IPS-NIHi7 (cell line): ENCODE measurements around the gene DMBT1.
A peak's percentile ranks its signal among the peaks of the same experiment; 100 is the strongest.

ENCODE experiments used
- DNase-seq: peaks from one replicate; pipeline ENCODE4 v3.0.0; 2012; ENCODE audit warnings: mixed read lengths; ENCODE audit errors: extremely low spot score

DMBT1 gene

DNA sequence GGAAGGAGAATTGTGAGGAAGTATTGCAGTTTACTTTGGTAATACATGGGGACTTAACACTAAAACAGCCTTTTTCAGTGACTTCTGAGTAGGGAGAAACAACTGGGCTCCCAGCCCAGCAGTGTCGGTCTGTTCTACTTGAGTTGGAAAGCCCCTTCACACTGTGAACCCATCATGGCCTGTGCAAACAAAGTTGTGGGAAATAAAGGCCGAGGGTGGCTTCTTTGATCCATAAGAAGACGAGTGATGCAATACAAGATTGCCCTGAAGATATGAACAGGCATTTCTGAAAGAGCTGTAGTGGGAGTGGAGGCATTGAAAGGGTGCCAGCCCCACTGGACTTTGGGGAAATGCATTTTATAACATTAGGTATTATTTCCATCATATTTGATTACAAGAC is 110.8 kb downstream of the DMBT1 start:
- no peak for DNase-seq

DNA sequence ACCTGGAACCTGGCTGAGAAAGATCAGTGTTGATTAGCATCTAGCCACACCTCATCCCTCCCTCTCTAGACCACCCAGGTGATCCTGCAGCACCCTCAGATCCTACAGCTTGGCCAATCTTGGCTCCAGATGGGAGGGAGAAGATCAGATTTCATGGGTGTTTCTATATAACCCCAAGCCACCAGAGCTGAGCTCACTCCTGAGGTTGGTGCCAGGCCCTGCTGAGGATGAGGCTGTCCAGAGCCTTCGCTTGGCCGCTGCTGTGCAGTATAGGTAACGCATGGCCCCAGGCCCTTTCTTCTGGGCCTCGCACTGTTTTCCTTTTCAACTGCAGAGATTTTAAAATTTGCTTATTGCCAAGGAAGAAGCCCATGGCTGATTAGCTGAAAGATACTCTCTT is 112.1 kb downstream of the DMBT1 start:
- no peak for DNase-seq

DNA sequence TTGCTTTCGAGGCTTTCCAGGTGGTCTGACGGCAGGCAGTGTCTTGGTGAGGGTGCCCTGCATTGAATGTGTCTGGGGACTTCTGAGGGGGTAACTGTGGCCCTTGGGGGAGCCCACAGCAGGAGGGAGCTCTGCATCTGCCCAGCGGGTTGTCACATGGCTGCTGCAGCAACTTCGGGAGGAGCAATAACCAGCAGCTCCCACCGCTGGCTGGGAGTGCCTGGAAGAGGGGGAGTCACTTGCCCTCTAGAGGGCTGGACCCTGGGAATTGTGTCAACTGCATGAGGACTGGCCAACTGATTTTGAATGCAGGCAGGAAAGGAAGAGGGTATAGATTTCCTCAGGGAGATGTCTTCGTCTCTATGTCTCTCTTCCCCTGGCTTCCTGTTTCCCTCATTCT is 112.7 kb downstream of the DMBT1 start:
- DNase-seq = no peak

DNA sequence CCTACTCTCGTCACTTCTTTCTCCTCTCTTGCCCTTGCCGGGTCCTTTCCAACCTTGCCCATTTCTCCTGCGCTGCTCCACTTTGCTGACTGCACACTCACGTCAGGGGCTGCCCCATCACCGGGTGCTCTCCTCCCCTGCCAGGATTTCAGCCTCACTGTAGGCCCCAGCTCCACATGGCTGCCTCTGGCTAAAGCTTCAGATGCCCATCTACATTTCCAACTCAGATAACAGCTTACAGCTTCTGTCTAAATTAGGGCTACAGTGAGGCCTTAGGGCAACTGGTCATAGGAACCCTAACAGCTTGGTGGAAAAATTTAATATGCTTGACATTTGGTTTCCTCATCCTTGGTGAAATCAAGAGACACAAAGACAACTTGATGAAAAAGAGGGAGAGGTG is 113.2 kb downstream of the DMBT1 start:
- DNase-seq = no peak

DNA sequence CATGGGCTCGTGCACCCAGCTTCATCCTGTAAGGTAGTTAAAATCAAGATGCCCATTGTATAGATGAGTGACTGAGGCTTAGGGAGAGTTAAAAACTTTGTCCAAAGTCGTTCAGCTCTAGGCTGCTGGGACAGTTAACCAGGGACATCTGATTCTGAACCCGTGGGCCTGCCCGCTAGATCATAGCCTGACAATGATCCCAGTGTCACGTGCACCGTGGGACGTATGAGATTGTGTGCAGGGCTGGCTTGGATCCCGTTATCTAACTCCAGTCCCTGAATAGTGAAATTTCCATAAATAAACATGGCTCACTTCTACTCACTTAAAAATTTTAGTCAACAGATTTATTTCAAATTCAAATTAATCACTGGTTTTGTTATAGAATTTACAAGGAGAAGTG is 114.2 kb downstream of the DMBT1 start:
- DNase-seq = no peak

DNA sequence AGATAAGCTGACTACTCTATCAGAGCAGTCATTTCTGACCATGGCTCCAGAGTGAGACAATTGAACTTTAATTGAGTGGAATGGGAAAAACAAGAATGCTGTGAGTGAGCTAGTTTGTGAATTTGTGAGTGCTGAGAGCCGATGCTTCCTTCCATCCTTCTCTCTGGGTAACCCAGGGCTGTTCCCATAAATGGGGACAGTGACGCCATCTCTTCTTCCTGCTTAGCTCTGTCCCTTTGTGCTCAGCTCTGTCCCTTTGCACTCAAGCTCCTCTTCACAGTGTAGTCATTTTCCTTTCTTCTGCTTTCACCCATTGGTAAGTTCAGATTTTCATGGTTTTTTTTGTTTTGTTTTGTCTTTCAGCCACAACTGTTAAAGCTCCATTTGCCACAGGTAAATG is 114.7 kb downstream of the DMBT1 start:
- DNase-seq = no peak

DNA sequence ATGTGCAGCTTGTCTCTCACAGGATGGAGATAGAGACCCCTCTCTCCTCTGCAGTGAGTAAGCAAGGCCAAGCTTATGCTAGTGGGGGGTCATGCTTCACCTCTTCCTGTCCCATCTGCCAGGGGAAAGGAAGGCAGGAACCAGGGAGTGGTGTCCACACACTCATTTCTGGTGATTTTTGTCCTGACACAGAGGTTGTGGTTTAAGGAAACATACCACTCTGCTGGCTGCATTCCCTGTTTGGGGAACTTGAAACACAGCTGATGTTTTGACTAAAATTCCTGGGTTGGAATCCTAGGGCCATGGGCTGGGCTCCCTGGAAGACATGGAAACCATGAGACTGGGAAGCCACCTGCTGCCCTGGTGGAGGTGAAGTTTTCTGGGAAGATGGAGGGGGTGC is 117.7 kb downstream of the DMBT1 start:
- DNase-seq = no peak

DNA sequence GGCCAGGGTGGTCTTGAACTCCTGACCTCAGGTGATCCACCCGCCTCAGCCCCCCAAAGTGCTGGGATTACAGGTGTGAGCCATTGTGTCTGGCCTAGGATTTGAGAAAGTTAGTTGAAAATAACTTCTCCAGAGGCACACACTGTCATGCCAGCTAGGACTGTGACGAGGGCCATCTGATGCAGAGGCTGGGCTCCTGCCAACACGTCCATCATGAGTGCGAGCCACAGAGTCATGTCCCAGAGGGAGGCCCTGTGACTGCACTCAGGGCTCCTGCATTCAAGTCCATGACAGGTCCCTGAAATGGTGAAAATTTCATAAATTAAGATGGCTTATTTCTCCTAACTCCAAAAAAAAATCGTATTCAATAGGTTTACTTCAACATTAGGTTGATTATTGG is 122.0 kb downstream of the DMBT1 start:
- DNase-seq = no peak

DNA sequence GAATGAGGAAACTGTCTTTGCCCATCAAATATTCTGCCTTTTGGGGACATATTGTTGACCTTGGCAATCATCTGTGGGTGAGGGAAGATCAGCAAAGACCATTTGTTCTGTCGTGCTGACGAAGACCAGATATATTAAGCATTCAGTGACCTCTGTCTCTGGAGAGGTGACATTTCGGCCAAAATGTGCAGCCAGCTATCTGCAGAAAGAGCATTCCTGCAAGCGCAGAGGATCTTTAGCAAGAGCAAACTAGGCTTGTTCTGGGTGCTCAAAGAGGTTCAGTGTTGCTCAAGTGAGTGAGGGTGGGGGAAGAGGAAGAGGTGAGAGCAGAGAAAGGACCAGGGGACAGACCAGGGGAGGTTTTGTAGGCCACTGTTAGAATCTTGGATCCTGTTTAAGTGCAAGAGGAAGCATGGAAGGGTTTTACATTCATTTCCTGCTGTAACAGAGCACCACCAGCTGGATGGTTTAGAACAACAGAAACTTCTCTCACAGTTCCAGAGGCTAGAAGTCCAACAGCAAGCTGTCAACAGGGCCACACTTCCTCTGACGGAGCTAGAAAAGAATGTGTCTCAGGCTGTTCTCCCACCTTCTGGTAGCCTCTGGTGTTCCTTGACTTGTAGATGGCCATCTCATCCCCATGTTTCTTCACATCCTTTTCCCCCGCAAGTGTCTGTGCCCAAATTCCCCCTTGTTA is 127.9 kb downstream of the DMBT1 start:
- DNase-seq = peak; percentile 43

DNA sequence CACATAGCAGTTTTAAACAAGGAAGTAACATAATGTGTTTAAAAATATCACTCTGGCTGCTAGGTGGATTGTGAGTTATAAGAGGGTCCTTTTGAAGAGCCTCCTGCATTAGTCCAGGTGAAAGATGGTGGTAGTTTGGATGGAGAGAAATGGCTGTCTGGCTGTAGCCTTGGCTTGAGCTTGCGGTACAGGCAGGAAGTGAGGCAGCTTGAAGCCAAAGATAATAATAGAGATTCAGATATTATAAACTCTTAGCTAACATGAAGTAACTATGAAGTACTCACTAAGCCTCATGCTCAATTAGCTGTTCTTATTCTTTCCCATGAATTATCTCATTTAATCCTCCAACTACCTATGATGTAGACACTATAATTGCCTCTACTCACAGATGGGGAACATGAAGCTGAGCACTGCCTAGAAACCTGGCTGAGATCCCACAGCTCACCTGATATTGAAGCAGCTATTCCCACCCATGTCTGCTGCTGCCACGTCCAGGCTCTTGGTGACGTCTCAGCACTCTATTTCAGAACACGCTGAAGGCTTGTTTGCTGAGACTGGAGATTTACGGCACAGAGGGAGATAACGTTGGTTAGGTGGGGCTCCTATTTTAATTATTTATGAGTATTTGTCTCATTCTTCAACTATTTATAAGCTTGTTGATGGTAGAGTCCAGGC is 128.7 kb downstream of the DMBT1 start:
- DNase-seq = no peak

DNA sequence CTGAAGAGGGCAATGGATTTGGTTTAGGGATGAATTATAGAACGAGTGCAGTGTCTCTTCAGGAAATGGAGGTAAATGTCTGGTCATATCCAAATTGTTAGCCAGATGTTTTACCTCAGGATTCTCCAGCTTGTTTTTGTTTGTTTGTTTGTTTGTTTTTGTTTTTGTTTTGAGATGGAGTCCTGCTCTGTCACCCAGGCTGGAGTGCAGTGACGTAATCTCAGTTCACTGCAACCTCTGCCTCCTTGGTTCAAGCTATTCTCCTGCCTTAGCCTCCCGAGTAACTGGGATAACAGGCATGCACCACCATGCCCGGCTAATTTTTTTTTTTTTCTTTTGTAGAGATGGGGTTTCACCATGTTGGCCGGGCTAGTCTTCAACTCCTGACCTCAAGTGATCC is 132.2 kb downstream of the DMBT1 start:
- no peak for DNase-seq
